Osteocyte (in vitro differentiated cells): ENCODE data around the gene PPP1R12B. TPM values are rescaled to one million over a fixed set of nuclear protein-coding genes. Genes with fewer than 3 reads are reported as not detected.
"Not testable (repeated sequence)": the region's sequence is repeated elsewhere in the genome, so short reads cannot be mapped to it uniquely, and the experiment has no call there.

Experiments
- DNase-seq: peaks from one replicate; pipeline ENCODE4 v3.0.0; 2021; ENCODE audit warnings: mixed read lengths; ENCODE audit not compliant: unreplicated experiment; ENCODE audit errors: extremely low spot score
- H3K27ac Mint-ChIP-seq: one replicate; pipeline ENCODE4 v1.8.0; 2021; ENCODE audit warnings: mild to moderate bottlenecking, mixed read lengths; ENCODE audit not compliant: unreplicated experiment
- H3K27me3 Mint-ChIP-seq: one replicate; pipeline ENCODE4 v1.8.0; 2021; ENCODE audit warnings: mixed read lengths; ENCODE audit not compliant: unreplicated experiment
- H3K36me3 Mint-ChIP-seq: one replicate; pipeline ENCODE4 v1.8.0; 2021; ENCODE audit warnings: mixed read lengths; ENCODE audit not compliant: unreplicated experiment
- H3K4me1 Mint-ChIP-seq: one replicate; pipeline ENCODE4 v1.8.0; 2021; ENCODE audit warnings: mixed read lengths; ENCODE audit not compliant: unreplicated experiment
- H3K4me3 Mint-ChIP-seq: one replicate; pipeline ENCODE4 v1.8.0; 2021; ENCODE audit warnings: mild to moderate bottlenecking, moderate library complexity, mixed read lengths; ENCODE audit not compliant: unreplicated experiment
- H3K9me3 Mint-ChIP-seq: one replicate; pipeline ENCODE4 v1.8.0; 2021; ENCODE audit warnings: mixed read lengths; ENCODE audit not compliant: unreplicated experiment
- CTCF ChIP-seq: fragments of 200-600 bp; sonication (generic); IDR thresholded peaks from 2 replicates; pipeline ENCODE4 v1.5.0; 2021; ENCODE audit warnings: antibody characterized with exemption, mild to moderate bottlenecking, moderate library complexity
- total RNA-seq: library from RNA; stranded (reverse); gene quantifications from 2 replicates; pipeline ENCODE4 v1.2.1, GENCODE V29; 2021

PPP1R12B gene
- total RNA-seq, 1 donor from 2014 or later, result 14.6 TPM

GRCh38 chr1:202624088-202624780 is 275.7 kb downstream of the PPP1R12B start:
- DNase-seq, result no peak
- Mint-ChIP-seq H3K4me1 (peaks cover 4% of the 10 kb centered on the region), H3K27ac (no peak overlapping the region), H3K27me3 (peaks cover 4% of the 10 kb centered on the region), H3K9me3 (no peaks in the 10 kb centered on the region), H3K36me3 (no peaks in the 10 kb centered on the region), H3K4me3 (no peak overlapping the region)
- TF ChIP-seq CTCF, result no peak

- H3K4me3 Mint-ChIP-seq, result no peak overlapping the region
- peaks cover 4% of the 10 kb centered on the region for H3K27me3 Mint-ChIP-seq
- no peak for TF ChIP-seq CTCF
- H3K9me3 Mint-ChIP-seq, result no peaks in the 10 kb centered on the region
- no peaks in the 10 kb centered on the region for H3K36me3 Mint-ChIP-seq
- no peak for DNase-seq
- no peaks in the 10 kb centered on the region for H3K4me1 Mint-ChIP-seq
- no peak overlapping the region for H3K27ac Mint-ChIP-seq
These were observed 276.2 kb downstream of the PPP1R12B start for GRCh38 chr1:202624781-202625108.

GRCh38 chr1:202625416-202626360 is 277.2 kb downstream of the PPP1R12B start:
- Mint-ChIP-seq H3K4me1 (no peaks in the 10 kb centered on the region), H3K4me3 (no peak overlapping the region), H3K9me3 (no peaks in the 10 kb centered on the region), H3K27ac (no peak overlapping the region), H3K27me3 (peaks cover 7% of the 10 kb centered on the region), H3K36me3 (no peaks in the 10 kb centered on the region)
- TF ChIP-seq CTCF, result peak; percentile 75
- DNase-seq, result peak; percentile 90

GRCh38 chr1:202627036-202627435 is 278.5 kb downstream of the PPP1R12B start:
- H3K27ac Mint-ChIP-seq, H3K9me3 Mint-ChIP-seq, H3K36me3 Mint-ChIP-seq, H3K4me3 Mint-ChIP-seq, DNase-seq, H3K4me1 Mint-ChIP-seq: not testable (repeated sequence)
- peaks cover 12% of the 10 kb centered on the region for H3K27me3 Mint-ChIP-seq

- Mint-ChIP-seq H3K9me3 (no peaks in the 10 kb centered on the region), H3K4me1 (no peaks in the 10 kb centered on the region), H3K36me3 (no peaks in the 10 kb centered on the region)
These were observed 279.5 kb downstream of the PPP1R12B start for GRCh38 chr1:202627841-202628565.

More at GRCh38 chr1:202627841-202628565, 279.5 kb downstream of the PPP1R12B start:
- H3K27ac Mint-ChIP-seq, result no peak overlapping the region
- no peak for DNase-seq
- peaks cover 12% of the 10 kb centered on the region for H3K27me3 Mint-ChIP-seq
- no peak for TF ChIP-seq CTCF
- no peak overlapping the region for H3K4me3 Mint-ChIP-seq
